HG02943 (cell line): ENCODE data around the gene HEYL.
A peak's percentile ranks its signal among the peaks of the same experiment; 100 is the strongest.

Source experiments
- ATAC-seq: cut with Tn5 transposase; IDR thresholded peaks from one replicate; pipeline ENCODE4 v1.9.1; 2021; ENCODE audit warnings: mild to moderate bottlenecking, low read depth, moderate library complexity; ENCODE audit not compliant: unreplicated experiment

Gene HEYL

GRCh38 chr1:39668111-39668510, 28.7 kb upstream of the HEYL start:
- ATAC-seq, result no peak

GRCh38 chr1:39666772-39667171, 27.3 kb upstream of the HEYL start:
- ATAC-seq, result peak; percentile 72

GRCh38 chr1:39663559-39663958, 24.1 kb upstream of the HEYL start:
- ATAC-seq, result no peak

GRCh38 chr1:39662861-39663260, 23.4 kb upstream of the HEYL start:
- ATAC-seq, result no peak

- ATAC-seq, result no peak
Measured at GRCh38 chr1:39659538-39659937, 20.1 kb upstream of the HEYL start.

GRCh38 chr1:39659110-39659509, 19.7 kb upstream of the HEYL start:
- no peak for ATAC-seq

- no peak for ATAC-seq
Measured at GRCh38 chr1:39657923-39658485, 18.6 kb upstream of the HEYL start.

GRCh38 chr1:39657402-39657801, 18.0 kb upstream of the HEYL start:
- no peak for ATAC-seq

GRCh38 chr1:39656391-39656790, 16.9 kb upstream of the HEYL start:
- ATAC-seq, result no peak

GRCh38 chr1:39655578-39656268, 16.3 kb upstream of the HEYL start:
- no peak for ATAC-seq

GRCh38 chr1:39654291-39654690, 14.8 kb upstream of the HEYL start:
- ATAC-seq, result no peak

- ATAC-seq, result no peak
Measured at GRCh38 chr1:39653546-39654031, 14.1 kb upstream of the HEYL start.

- no peak for ATAC-seq
Measured at GRCh38 chr1:39652554-39652953, 13.1 kb upstream of the HEYL start.

- no peak for ATAC-seq
Measured at GRCh38 chr1:39652105-39652504, 12.7 kb upstream of the HEYL start.

- no peak for ATAC-seq
Measured at GRCh38 chr1:39650431-39650830, 11.0 kb upstream of the HEYL start.

- ATAC-seq, result no peak
Measured at GRCh38 chr1:39649636-39650185, 10.3 kb upstream of the HEYL start.

- ATAC-seq, result no peak
Measured at GRCh38 chr1:39648496-39648895, 9.1 kb upstream of the HEYL start.

- ATAC-seq, result no peak
Measured at GRCh38 chr1:39647247-39647646, 7.8 kb upstream of the HEYL start.

GRCh38 chr1:39646232-39647081, 7.0 kb upstream of the HEYL start:
- no peak for ATAC-seq

GRCh38 chr1:39645411-39646043, 6.1 kb upstream of the HEYL start:
- no peak for ATAC-seq

- ATAC-seq, result no peak
Measured at GRCh38 chr1:39643705-39644104, 4.3 kb upstream of the HEYL start.
